Muscle layer of colon (tissue), 2 donors: ENCODE data around the gene NME3.

Experiments
- H3K27ac ChIP-seq: one replicate; pipeline ENCODE4 v1.7.0; 2013; ENCODE audit warnings: low read depth, mild to moderate bottlenecking, low read length, moderate library complexity
- H3K27me3 ChIP-seq, 2 donors: one replicate each; pipeline ENCODE4 v1.7.0; 2013; ENCODE audit warnings: low read length in 2 of 2, mild to moderate bottlenecking in 2 of 2; ENCODE audit not compliant: insufficient read depth in 2 of 2, control insufficient read depth in 1 of 2
- H3K36me3 ChIP-seq: one replicate; pipeline ENCODE4 v1.7.0; 2013; ENCODE audit warnings: mild to moderate bottlenecking, low read length; ENCODE audit not compliant: insufficient read depth
- H3K4me1 ChIP-seq: one replicate; pipeline ENCODE4 v1.7.0; 2013; ENCODE audit warnings: mild to moderate bottlenecking, low read length; ENCODE audit not compliant: insufficient read depth
- H3K4me3 ChIP-seq, 2 donors: one replicate each; pipeline ENCODE4 v1.7.0; 2013; ENCODE audit warnings: low read length in 2 of 2, low read depth in 1 of 2, mild to moderate bottlenecking in 1 of 2, moderate library complexity in 1 of 2
- H3K9ac ChIP-seq: one replicate; pipeline ENCODE4 v1.7.0; 2013; ENCODE audit warnings: low read length
- H3K9me3 ChIP-seq: one replicate; pipeline ENCODE4 v1.7.0; 2013; ENCODE audit warnings: mild to moderate bottlenecking, low read length
- donor health status: abdominal sarcoma.
- donor health status: Adenocarcinoma of cecum.

Gene NME3

DNA sequence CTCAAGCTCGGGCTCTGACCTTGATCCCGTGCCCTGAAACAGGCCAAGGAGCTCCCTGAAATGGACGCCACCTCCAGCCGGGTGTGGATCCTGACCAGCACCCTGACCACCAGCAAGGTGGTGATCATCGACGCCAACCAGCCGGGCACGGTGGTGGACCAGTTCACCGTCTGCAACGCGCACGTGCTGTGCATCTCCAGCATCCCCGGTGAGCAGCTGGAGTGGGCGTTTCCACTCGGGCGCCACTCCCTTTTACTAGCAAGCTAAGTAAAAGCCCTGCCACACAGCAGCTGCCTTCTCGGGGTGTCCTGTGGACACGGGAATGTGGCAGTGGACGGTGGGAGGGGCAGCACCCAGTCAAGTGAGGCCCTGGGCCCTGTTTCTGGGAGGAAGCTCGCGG lies 6.4 kb downstream of the NME3 start:
- H3K27ac ChIP-seq = no peak overlapping the region
- H3K9ac ChIP-seq = no peak overlapping the region
- H3K4me1 ChIP-seq = peaks cover 5% of the 10 kb centered on the region
- H3K9me3 ChIP-seq = no peaks in the 10 kb centered on the region
- peaks cover 66% of the 10 kb centered on the region for H3K36me3 ChIP-seq
- H3K27me3 ChIP-seq = no peaks in the 10 kb centered on the region
- no peak overlapping the region for H3K4me3 ChIP-seq

- no peak overlapping the region for H3K27ac ChIP-seq
- no peak overlapping the region for H3K9ac ChIP-seq
- H3K27me3 ChIP-seq = no peaks in the 10 kb centered on the region
- no peaks in the 10 kb centered on the region for H3K9me3 ChIP-seq
- H3K36me3 ChIP-seq = peaks cover 70% of the 10 kb centered on the region
- H3K4me1 ChIP-seq = no peaks in the 10 kb centered on the region
- no peak overlapping the region for H3K4me3 ChIP-seq
Measured at GRCh38 chr16:1763521-1764511, 7.5 kb downstream of the NME3 start.

DNA sequence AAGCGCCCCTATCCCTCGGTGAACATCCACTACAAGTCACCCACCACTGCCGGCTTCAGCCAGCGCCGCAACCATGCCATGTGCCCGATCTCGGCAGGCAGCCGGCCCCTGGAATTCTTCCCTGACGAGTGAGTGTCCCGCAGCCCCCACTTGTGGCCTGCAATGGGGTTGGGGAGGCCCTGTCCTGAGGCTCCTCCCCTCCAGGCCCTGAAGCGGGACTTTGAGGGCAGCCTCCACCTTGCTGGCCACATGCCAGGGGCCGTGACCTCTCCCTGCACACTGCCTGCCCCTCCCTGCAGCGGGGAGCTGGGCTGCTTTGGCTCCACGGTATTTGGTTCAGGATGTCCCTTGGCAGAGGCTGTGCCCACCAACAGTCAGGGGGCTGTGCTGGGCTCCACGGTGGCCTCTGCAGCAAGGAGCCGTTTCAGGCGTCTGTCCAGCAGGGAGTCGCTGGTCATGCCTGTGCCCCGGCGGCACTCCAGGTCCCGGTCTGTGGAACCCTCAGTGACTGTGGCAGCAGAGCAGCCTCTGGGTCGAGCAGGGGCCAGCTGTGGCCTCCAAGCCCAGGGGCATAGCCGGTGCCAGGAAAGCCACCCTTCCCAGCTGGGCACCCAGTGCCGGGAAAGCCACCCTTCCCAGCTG lies 8.3 kb downstream of the NME3 start:
- Histone ChIP-seq H3K9me3 (no peaks in the 10 kb centered on the region), H3K4me3 (no peak overlapping the region), H3K4me1 (no peaks in the 10 kb centered on the region), H3K9ac (no peak overlapping the region), H3K36me3 (peaks cover 68% of the 10 kb centered on the region), H3K27ac (no peak overlapping the region), H3K27me3 (no peaks in the 10 kb centered on the region)

- Histone ChIP-seq H3K9me3 (no peaks in the 10 kb centered on the region), H3K4me1 (no peaks in the 10 kb centered on the region), H3K36me3 (peaks cover 61% of the 10 kb centered on the region), H3K4me3 (no peak overlapping the region), H3K9ac (no peak overlapping the region), H3K27me3 (no peaks in the 10 kb centered on the region), H3K27ac (no peak overlapping the region)
Measured at GRCh38 chr16:1762196-1762878, 9.0 kb downstream of the NME3 start.

DNA sequence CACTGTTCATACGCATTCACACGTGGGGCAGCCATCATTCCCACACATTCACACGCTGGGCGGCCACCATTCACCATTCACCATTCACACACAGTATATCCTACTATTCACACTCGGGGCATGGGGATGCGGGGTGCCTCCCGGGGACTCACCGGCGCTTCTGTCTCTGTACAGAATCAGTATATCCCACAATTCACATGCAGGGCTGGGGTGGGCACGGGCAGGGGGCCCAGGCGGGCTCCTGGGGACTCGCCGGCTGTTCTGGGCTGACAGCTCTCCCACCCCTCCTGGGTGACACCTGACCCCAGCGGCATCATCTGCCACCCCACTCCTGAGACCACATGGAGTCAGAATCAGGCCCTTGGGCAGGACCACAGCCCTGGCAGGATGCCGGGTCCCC lies 9.6 kb downstream of the NME3 start:
- Histone ChIP-seq H3K4me3 (no peak overlapping the region), H3K27me3 (no peaks in the 10 kb centered on the region), H3K27ac (no peak overlapping the region), H3K36me3 (peaks cover 56% of the 10 kb centered on the region), H3K9ac (no peak overlapping the region), H3K4me1 (no peaks in the 10 kb centered on the region), H3K9me3 (no peaks in the 10 kb centered on the region)

DNA sequence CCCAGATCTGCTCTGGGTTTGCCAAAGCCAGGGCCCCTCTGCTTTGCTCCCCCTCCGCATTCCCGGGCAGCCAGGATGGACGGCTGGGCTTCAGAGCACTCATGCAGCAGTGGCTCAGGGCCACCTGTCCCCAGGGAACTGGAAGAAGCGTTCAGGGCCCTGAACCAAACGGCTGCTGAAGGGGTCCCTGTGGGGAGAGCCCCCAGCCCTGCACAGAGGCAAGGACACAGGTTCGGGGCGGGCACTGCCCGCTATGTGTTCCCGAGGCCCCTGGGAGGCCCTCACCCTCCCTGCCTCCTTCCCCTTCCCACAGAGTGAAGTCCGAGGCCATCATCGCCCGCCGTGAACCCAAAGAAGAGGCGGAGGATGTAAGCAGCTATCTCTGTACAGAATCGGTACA lies 10.4 kb downstream of the NME3 start:
- Histone ChIP-seq H3K9ac (no peak overlapping the region), H3K27me3 (no peaks in the 10 kb centered on the region), H3K9me3 (no peaks in the 10 kb centered on the region), H3K27ac (no peak overlapping the region), H3K4me1 (no peaks in the 10 kb centered on the region), H3K36me3 (peaks cover 49% of the 10 kb centered on the region), H3K4me3 (no peak overlapping the region)

GRCh38 chr16:1759511-1759910 lies 11.8 kb downstream of the NME3 start:
- no peaks in the 10 kb centered on the region for H3K9me3 ChIP-seq
- no peaks in the 10 kb centered on the region for H3K4me1 ChIP-seq
- H3K9ac ChIP-seq = no peak overlapping the region
- no peaks in the 10 kb centered on the region for H3K27me3 ChIP-seq
- H3K27ac ChIP-seq = no peak overlapping the region
- no peak overlapping the region for H3K4me3 ChIP-seq
- H3K36me3 ChIP-seq = peaks cover 41% of the 10 kb centered on the region

DNA sequence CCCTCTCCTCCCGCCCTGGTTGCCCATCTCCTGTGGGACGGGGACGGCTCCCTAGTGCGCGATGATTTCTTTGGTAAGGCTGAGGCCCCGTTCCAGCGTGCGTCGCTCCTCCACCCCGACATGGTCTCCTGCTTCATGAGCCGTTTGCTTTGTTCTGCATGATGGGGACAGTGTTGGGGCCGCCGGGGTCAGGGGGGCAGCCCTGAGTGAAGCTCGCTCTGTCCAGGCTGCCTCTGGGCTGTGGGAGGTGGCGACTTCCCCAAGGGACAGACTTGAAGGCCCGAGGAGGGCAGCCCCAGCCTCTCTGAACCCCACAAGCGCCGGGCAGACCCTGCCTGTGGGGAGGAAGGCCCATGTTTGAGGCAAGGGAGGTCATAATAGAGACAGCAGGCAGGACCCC lies 12.4 kb downstream of the NME3 start:
- Histone ChIP-seq H3K36me3 (peaks cover 37% of the 10 kb centered on the region), H3K27ac (no peak overlapping the region), H3K9ac (no peak overlapping the region), H3K9me3 (no peaks in the 10 kb centered on the region), H3K4me3 (no peak overlapping the region), H3K27me3 (no peaks in the 10 kb centered on the region), H3K4me1 (no peaks in the 10 kb centered on the region)

- H3K4me3 ChIP-seq = no peak overlapping the region
- no peak overlapping the region for H3K9ac ChIP-seq
- peaks cover 39% of the 10 kb centered on the region for H3K36me3 ChIP-seq
- no peaks in the 10 kb centered on the region for H3K4me1 ChIP-seq
- H3K27ac ChIP-seq = no peak overlapping the region
- H3K27me3 ChIP-seq = no peaks in the 10 kb centered on the region
- no peaks in the 10 kb centered on the region for H3K9me3 ChIP-seq
Measured at GRCh38 chr16:1757714-1758461, 13.5 kb downstream of the NME3 start.

- no peaks in the 10 kb centered on the region for H3K27me3 ChIP-seq
- peaks cover 31% of the 10 kb centered on the region for H3K36me3 ChIP-seq
- H3K27ac ChIP-seq = no peak overlapping the region
- no peaks in the 10 kb centered on the region for H3K4me1 ChIP-seq
- no peaks in the 10 kb centered on the region for H3K9me3 ChIP-seq
- H3K9ac ChIP-seq = no peak overlapping the region
- no peak overlapping the region for H3K4me3 ChIP-seq
Measured at GRCh38 chr16:1754204-1754603, 17.1 kb downstream of the NME3 start.

DNA sequence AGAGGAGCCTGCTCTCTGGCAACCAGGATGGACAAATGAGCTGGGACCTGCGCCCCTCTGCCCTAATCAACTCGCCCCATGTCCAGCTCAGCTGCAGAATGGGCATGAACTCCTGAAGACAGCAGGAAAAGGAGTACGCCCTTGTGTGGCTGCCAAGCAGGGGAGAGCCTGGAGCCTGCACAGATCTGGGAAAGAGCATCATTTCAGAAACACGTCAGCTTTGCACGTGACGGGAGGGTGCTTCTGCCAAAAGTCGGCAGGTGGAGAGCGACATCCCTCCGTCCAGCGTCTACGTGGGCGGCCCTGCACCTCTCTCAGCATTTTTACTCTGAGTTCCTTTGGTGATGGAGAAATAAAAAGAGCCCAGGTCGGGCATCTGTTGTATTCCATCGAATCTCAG lies 18.5 kb downstream of the NME3 start:
- H3K27me3 ChIP-seq = no peaks in the 10 kb centered on the region
- H3K27ac ChIP-seq = no peak overlapping the region
- no peaks in the 10 kb centered on the region for H3K4me1 ChIP-seq
- no peaks in the 10 kb centered on the region for H3K9me3 ChIP-seq
- H3K9ac ChIP-seq = no peak overlapping the region
- peaks cover 45% of the 10 kb centered on the region for H3K36me3 ChIP-seq
- no peak overlapping the region for H3K4me3 ChIP-seq
